A549 treated with CpdA at 1 μM for 4 hours (cell line): Measurements from ENCODE around the gene RPL13. TPM values are rescaled to one million over a fixed set of nuclear protein-coding genes. Genes with fewer than 3 reads are reported as not detected.

Experiments used
- total RNA-seq: library from RNA; stranded (reverse); fragments of 200-300 nt; extraction: Qiagen RNA extraction; gene quantifications from 5 replicates; pipeline ENCODE4 v1.2.3, GENCODE V29; 2022; ENCODE audit warnings: low read depth

Gene RPL13
- 3,203 to 4,456 TPM (median 4,194 TPM) in 5 replicates for total RNA-seq

GRCh38 chr16:89560378-89561141 lies at the start of gene RPL13:
RPL13 (plus strand) TSS chr16:89560682; CDS start chr16:89560960, 278 bp downstream.

GRCh38 chr16:89575247-89576152 lies 15.0 kb downstream of the RPL13 start, which contains the start of gene CPNE7:
CPNE7 (plus strand) TSS chr16:89575758; CDS start chr16:89575898, 140 bp downstream.

GRCh38 chr16:89613231-89613953 lies 52.9 kb downstream of the RPL13 start, which contains the start of gene DPEP1:
DPEP1 (plus strand) TSS chr16:89613642; CDS start chr16:89630411, 16,769 bp downstream.

Other genes starting within 250 kb of the RPL13 start
- 82.9 to 95.6 TPM (median 92.2 TPM) in 5 replicates for gene ANKRD11, start 70.1 kb upstream of the RPL13 start, total RNA-seq
- gene SPG7, start 52.3 kb upstream of the RPL13 start, total RNA-seq: 74.2 to 101 TPM (median 86.6 TPM) in 5 replicates
- gene CPNE7, start 15.1 kb downstream of the RPL13 start, total RNA-seq: 56.0 to 66.6 TPM (median 60.2 TPM) in 5 replicates
- gene DPEP1, start 53.0 kb downstream of the RPL13 start, total RNA-seq: 0.59 to 1.5 TPM (median 0.97 TPM) in 5 replicates
- 88.9 to 113 TPM (median 92.5 TPM) in 5 replicates for gene CHMP1A, start 97.0 kb downstream of the RPL13 start, total RNA-seq
- gene SPATA33, start 97.2 kb downstream of the RPL13 start, total RNA-seq: 13.2 to 16.0 TPM (median 15.2 TPM) in 5 replicates
- gene CDK10, start 126.0 kb downstream of the RPL13 start, total RNA-seq: 39.4 to 73.0 TPM (median 62.4 TPM) in 5 replicates
- gene SPATA2L, start 141.0 kb downstream of the RPL13 start, total RNA-seq: 7.6 to 11.7 TPM (median 10.9 TPM) in 5 replicates
- 3.6 to 5.6 TPM (median 4.3 TPM) in 5 replicates for gene VPS9D1, start 160.2 kb downstream of the RPL13 start, total RNA-seq
- 15.7 to 18.2 TPM (median 17.5 TPM) in 5 replicates for gene ZNF276, start 160.9 kb downstream of the RPL13 start, total RNA-seq